WTC11 (cell line): Measurements from ENCODE around the gene THY1. TPM values are rescaled to one million over a fixed set of nuclear protein-coding genes. Genes with fewer than 3 reads are reported as not detected.

Experiments
- ATAC-seq: fragments of 200-7000 bp; cut with Tn5 transposase; 2 replicates; pipeline ENCODE4 v1.10.0; 2021; ENCODE audit warnings: mild to moderate bottlenecking, moderate library complexity
- CTCF ChIA-PET: fragments of 300-600 bp; sonication (Branson Sonifier 250); formaldehyde crosslinking; loops from one replicate; lab custom pipeline; 2021; ENCODE audit warnings: antibody characterized with exemption; lab: Charles Lee
- POLR2A ChIA-PET: fragments of 350-600 bp; sonication (Branson Sonifier 250); formaldehyde crosslinking; loops from one replicate; lab custom pipeline; 2021; ENCODE audit warnings: antibody characterized with exemption; lab: Charles Lee
- DNase-seq: peaks from one replicate; pipeline ENCODE4 v3.0.0; 2021; ENCODE audit warnings: low spot score
- H3K27ac Mint-ChIP-seq: 2 replicates; pipeline ENCODE4 v1.8.0; 2021; ENCODE audit warnings: mixed read lengths
- H3K27me3 Mint-ChIP-seq: 2 replicates; pipeline ENCODE4 v1.8.0; 2021; ENCODE audit warnings: low read depth, mild to moderate bottlenecking, moderate library complexity, mixed read lengths
- H3K36me3 Mint-ChIP-seq: 2 replicates; pipeline ENCODE4 v1.8.0; 2021; ENCODE audit warnings: mixed read lengths
- H3K4me1 Mint-ChIP-seq: 2 replicates; pipeline ENCODE4 v1.8.0; 2022; ENCODE audit warnings: mixed read lengths
- H3K4me3 Mint-ChIP-seq: 2 replicates; pipeline ENCODE4 v1.8.0; 2021; ENCODE audit warnings: mild to moderate bottlenecking, moderate library complexity, mixed read lengths
- H3K9me3 Mint-ChIP-seq: 2 replicates; pipeline ENCODE4 v1.8.0; 2021; ENCODE audit warnings: mixed read lengths
- ARID4B ChIP-seq: sonication (generic); formaldehyde crosslinking; IDR thresholded peaks from 2 replicates; pipeline ENCODE4 v1.8.0; 2023; ENCODE audit warnings: missing genetic modification reagents, mild to moderate bottlenecking, borderline replicate concordance
- JAZF1 ChIP-seq: fragments of 250-450 bp; sonication (Bioruptor Pico); IDR thresholded peaks from 2 replicates; pipeline ENCODE4 v1.9.0; 2021; ENCODE audit warnings: moderate library complexity, mild to moderate bottlenecking, inconsistent platforms
- SOX15 ChIP-seq: fragments of 250-450 bp; sonication (Bioruptor Pico); IDR thresholded peaks from 2 replicates; pipeline ENCODE4 v1.9.0; 2021; ENCODE audit warnings: mild to moderate bottlenecking
- TCF7 ChIP-seq: sonication (generic); formaldehyde crosslinking; IDR thresholded peaks from 2 replicates; pipeline ENCODE4 v1.8.0; 2022; ENCODE audit warnings: mild to moderate bottlenecking, low read depth, missing genetic modification reagents, moderate library complexity
- total RNA-seq: library from RNA; stranded (reverse); gene quantifications from 3 replicates; pipeline ENCODE4 v1.2.3, GENCODE V29; 2021
- TF ChIP-seq, protein P1 (sequence below): fragments of 250-450 bp; sonication (Bioruptor Pico); IDR thresholded peaks from 2 replicates; pipeline ENCODE4 v1.9.0; 2021; ENCODE audit warnings: mild to moderate bottlenecking
- TF ChIP-seq, protein P2 (sequence below): sonication (generic); formaldehyde crosslinking; IDR thresholded peaks from 2 replicates; pipeline ENCODE4 v1.8.1; 2023; ENCODE audit warnings: mild to moderate bottlenecking, moderate library complexity, missing genetic modification reagents
- TF ChIP-seq, protein P3 (sequence below): fragments of 200-600 bp; IDR thresholded peaks from 2 replicates; pipeline ENCODE4 v1.8.0; 2022; ENCODE audit warnings: antibody characterized with exemption

Gene THY1
- total RNA-seq, 1 experiment from 2014 or later = 325 TPM

DNA sequence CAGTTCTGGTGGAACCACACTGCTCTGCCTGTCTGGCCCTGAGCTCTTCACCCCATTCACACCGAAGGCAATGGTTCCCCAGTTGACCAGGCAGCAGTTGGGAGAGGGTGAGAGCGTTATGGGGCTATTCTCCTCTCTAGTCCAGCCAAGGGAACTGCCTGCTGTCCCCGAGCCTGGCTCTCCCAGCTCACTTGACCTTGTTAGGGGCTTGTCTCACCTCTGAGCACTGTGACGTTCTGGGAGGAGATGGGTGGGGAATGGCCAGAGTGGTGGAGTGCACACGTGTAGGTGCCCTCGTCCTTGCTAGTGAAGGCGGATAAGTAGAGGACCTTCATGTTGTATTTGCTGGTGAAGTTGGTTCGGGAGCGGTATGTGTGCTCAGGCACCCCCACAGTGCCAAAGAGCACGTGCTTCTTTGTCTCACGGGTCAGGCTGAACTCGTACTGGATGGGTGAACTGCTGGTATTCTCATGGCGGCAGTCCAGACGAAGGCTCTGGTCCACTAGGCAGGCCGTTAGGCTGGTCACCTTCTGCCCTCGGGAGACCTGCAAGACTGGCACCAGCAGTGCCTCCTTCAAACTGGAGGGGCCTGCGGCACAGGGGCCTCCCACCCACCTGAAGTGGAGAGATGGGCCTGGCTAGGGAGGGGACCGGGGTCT is 3.0 kb downstream of the THY1 start:
- Mint-ChIP-seq H3K36me3 (peaks cover 39% of the 10 kb centered on the region), H3K4me1 (peaks cover 73% of the 10 kb centered on the region), H3K27me3 (peaks cover 3% of the 10 kb centered on the region; the same call in 1 of the 2 replicates), H3K4me3 (peak overlapping the region; percentile 96), H3K27ac (peak overlapping the region; percentile 97), H3K9me3 (no peaks in the 10 kb centered on the region)
- TF ChIP-seq, protein P1, sequence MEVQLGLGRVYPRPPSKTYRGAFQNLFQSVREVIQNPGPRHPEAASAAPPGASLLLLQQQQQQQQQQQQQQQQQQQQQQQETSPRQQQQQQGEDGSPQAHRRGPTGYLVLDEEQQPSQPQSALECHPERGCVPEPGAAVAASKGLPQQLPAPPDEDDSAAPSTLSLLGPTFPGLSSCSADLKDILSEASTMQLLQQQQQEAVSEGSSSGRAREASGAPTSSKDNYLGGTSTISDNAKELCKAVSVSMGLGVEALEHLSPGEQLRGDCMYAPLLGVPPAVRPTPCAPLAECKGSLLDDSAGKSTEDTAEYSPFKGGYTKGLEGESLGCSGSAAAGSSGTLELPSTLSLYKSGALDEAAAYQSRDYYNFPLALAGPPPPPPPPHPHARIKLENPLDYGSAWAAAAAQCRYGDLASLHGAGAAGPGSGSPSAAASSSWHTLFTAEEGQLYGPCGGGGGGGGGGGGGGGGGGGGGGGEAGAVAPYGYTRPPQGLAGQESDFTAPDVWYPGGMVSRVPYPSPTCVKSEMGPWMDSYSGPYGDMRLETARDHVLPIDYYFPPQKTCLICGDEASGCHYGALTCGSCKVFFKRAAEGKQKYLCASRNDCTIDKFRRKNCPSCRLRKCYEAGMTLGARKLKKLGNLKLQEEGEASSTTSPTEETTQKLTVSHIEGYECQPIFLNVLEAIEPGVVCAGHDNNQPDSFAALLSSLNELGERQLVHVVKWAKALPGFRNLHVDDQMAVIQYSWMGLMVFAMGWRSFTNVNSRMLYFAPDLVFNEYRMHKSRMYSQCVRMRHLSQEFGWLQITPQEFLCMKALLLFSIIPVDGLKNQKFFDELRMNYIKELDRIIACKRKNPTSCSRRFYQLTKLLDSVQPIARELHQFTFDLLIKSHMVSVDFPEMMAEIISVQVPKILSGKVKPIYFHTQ (CRISPR knock-in tag) = no peak
- TF ChIP-seq JAZF1 = no peak
- no peak for TF ChIP-seq SOX15 (CRISPR knock-in tag)
- ChIA-PET POLR2A (no interaction called here), CTCF (interaction anchor here (7.0 kb wide), 1 partner anchor 55 kb away, joined by 43 read pairs; no protein-coding TSS in a partner anchor)
- DNase-seq (no peak), ATAC-seq (no peak)

GRCh38 chr11:119419246-119419645 is 3.7 kb downstream of the THY1 start:
- H3K9me3 Mint-ChIP-seq = peaks cover 4% of the 10 kb centered on the region
- DNase-seq = no peak
- TF ChIP-seq ARID4B (CRISPR knock-in tag) (no peak), TCF7 (CRISPR knock-in tag) (no peak)
- TF ChIP-seq, protein P2, sequence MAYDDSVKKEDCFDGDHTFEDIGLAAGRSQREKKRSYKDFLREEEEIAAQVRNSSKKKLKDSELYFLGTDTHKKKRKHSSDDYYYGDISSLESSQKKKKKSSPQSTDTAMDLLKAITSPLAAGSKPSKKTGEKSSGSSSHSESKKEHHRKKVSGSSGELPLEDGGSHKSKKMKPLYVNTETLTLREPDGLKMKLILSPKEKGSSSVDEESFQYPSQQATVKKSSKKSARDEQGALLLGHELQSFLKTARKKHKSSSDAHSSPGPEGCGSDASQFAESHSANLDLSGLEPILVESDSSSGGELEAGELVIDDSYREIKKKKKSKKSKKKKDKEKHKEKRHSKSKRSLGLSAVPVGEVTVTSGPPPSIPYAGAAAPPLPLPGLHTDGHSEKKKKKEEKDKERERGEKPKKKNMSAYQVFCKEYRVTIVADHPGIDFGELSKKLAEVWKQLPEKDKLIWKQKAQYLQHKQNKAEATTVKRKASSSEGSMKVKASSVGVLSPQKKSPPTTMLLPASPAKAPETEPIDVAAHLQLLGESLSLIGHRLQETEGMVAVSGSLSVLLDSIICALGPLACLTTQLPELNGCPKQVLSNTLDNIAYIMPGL (CRISPR knock-in tag) = no peak
- peaks cover 42% of the 10 kb centered on the region for H3K36me3 Mint-ChIP-seq
- POLR2A ChIA-PET = no interaction called here
- H3K27ac Mint-ChIP-seq = peak overlapping the region; percentile 97
- CTCF ChIA-PET = interaction anchor here (7.0 kb wide), 1 partner anchor 56 kb away, joined by 43 read pairs; no protein-coding TSS in a partner anchor
- peak overlapping the region; percentile 96; the same call in 1 of the 2 replicates for H3K4me3 Mint-ChIP-seq
- peaks cover 66% of the 10 kb centered on the region for H3K4me1 Mint-ChIP-seq
- H3K27me3 Mint-ChIP-seq = peaks cover 3% of the 10 kb centered on the region; the same call in 1 of the 2 replicates
- ATAC-seq = no peak

DNA sequence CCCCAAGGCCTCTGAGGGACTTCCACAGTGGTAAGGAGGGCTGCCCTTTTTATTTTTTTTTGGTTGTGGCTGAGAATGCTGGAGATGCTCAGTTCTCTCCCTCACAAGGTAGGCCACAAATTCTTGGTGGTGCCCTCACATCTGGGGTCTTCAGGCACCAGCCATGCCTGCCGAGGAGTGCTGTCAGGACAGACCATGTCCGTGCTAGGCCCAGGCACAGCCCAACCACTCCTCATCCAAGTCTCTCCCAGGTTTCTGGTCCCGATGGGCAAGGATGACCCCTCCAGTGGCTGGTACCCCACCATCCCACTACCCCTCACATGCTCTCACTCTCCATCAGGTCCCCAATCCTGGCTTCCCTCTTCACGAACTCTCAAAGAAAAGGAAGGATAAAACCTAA is 4.2 kb downstream of the THY1 start:
- TF ChIP-seq, protein P3, sequence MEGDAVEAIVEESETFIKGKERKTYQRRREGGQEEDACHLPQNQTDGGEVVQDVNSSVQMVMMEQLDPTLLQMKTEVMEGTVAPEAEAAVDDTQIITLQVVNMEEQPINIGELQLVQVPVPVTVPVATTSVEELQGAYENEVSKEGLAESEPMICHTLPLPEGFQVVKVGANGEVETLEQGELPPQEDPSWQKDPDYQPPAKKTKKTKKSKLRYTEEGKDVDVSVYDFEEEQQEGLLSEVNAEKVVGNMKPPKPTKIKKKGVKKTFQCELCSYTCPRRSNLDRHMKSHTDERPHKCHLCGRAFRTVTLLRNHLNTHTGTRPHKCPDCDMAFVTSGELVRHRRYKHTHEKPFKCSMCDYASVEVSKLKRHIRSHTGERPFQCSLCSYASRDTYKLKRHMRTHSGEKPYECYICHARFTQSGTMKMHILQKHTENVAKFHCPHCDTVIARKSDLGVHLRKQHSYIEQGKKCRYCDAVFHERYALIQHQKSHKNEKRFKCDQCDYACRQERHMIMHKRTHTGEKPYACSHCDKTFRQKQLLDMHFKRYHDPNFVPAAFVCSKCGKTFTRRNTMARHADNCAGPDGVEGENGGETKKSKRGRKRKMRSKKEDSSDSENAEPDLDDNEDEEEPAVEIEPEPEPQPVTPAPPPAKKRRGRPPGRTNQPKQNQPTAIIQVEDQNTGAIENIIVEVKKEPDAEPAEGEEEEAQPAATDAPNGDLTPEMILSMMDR = no peak
- TF ChIP-seq ARID4B (CRISPR knock-in tag) = 0 out of 2 replicates have a peak, but pooled peaks have one; percentile 53
- POLR2A ChIA-PET = no interaction called here
- no peak for DNase-seq
- Mint-ChIP-seq H3K36me3 (peaks cover 42% of the 10 kb centered on the region), H3K27me3 (peaks cover 3% of the 10 kb centered on the region; the same call in 1 of the 2 replicates), H3K4me1 (peaks cover 61% of the 10 kb centered on the region), H3K4me3 (peak overlapping the region; percentile 29; the same call in 1 of the 2 replicates), H3K9me3 (peaks cover 5% of the 10 kb centered on the region), H3K27ac (peak overlapping the region; percentile 97)
- ATAC-seq = no peak
- CTCF ChIA-PET = interaction anchor here (2.6 to 7.0 kb wide), 2 partner anchors 56 to 80 kb away, joined by 14 to 43 read pairs; no protein-coding TSS in a partner anchor
